ENCODE measurements around the gene IGFBP5. TPM values are rescaled to one million over a fixed set of nuclear protein-coding genes. Genes with fewer than 3 reads are reported as not detected.

IGFBP5 gene
- total and polyA plus RNA-seq, 2 of the 8 experiments (the other 6 are each of a cell fraction or from before 2014, with no cell fraction given) = 2.2 to 2.5 TPM

- H2AFZ ChIP-seq (ENCODE audit: low read length) = no peak overlapping the region
- no peak overlapping the region for H2AK5ac ChIP-seq (ENCODE audit: low read depth, low read length)
- peaks cover 0 to 12% of the 10 kb centered on the region in 2 experiments; a peak in 2 of 4 replicates for H3K79me2 ChIP-seq (ENCODE audit: control insufficient read depth in 1 of 2, insufficient read depth in 2 of 2, low read length in 2 of 2)
- WGBS, 2 experiments (ENCODE audit: extremely low coverage in 1 of 2, insufficient coverage in 1 of 2, insufficient read length in 1 of 2, insufficient replicate concordance in 2 of 2, low coverage in 1 of 2, low lambda C conversion rate in 2 of 2, missing lambda C conversion rate in 1 of 2) = 92% methylated on average over 4 of the region's 4 CpGs; no CpG with 5 or more reads in 1 of the 2 experiments
- no peak overlapping the region for H3K9ac ChIP-seq (replicated peaks in 1 of 4; ENCODE audit: extremely low read depth in 1 of 4, low read depth in 3 of 4, low read length in 3 of 4)
- no peak overlapping the region for H3K56ac ChIP-seq (replicated peaks; ENCODE audit: insufficient read length, low read depth, low read length)
- H3K4me3 ChIP-seq (ENCODE audit: extremely low read depth in 1 of 4, insufficient read depth in 2 of 4, low read depth in 3 of 4, low read length in 4 of 4) = no peak overlapping the region
- H3K4ac ChIP-seq (replicated peaks; ENCODE audit: insufficient read length, low read depth, low read length) = no peak overlapping the region
- H3K14ac ChIP-seq (ENCODE audit: insufficient read length) = no peak overlapping the region
- peaks cover 15% of the 10 kb centered on the region for H3K23me2 ChIP-seq (ENCODE audit: low read depth, low read length)
- TF ChIP-seq RFX5 (IDR thresholded peaks at IDR 0.05; ENCODE audit: borderline replicate concordance, low read depth, low read length) (no peak), POLR2A (IDR thresholded peaks at IDR 0.05; ENCODE audit: control extremely low read depth in 1 of 2, low read depth in 2 of 2, low read length in 2 of 2) (no peak), PHF8 (conservative IDR thresholded peaks at IDR 0.05; ENCODE audit: low read depth, low read length) (no peak), EZH2 (IDR thresholded peaks at IDR 0.05; ENCODE audit: low read depth, low read length, severe bottlenecking) (no peak), KDM5A (IDR thresholded peaks at IDR 0.05; ENCODE audit: low read length) (no peak), POU5F1 (IDR thresholded peaks at IDR 0.05; ENCODE audit: low read depth, low read length) (no peak), TCF12 (IDR thresholded peaks at IDR 0.05; ENCODE audit: low read depth, low read length) (no peak)
- TF ChIP-seq, protein P1, sequence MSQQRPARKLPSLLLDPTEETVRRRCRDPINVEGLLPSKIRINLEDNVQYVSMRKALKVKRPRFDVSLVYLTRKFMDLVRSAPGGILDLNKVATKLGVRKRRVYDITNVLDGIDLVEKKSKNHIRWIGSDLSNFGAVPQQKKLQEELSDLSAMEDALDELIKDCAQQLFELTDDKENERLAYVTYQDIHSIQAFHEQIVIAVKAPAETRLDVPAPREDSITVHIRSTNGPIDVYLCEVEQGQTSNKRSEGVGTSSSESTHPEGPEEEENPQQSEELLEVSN (IDR thresholded peaks at IDR 0.05) = no peak
- FAIRE-seq (no peak), DNase-seq (ENCODE audit: low read depth in 1 of 2, low spot score in 2 of 2) (no peak)
- POLR2A ChIA-PET (ENCODE audit: partially characterized antibody) = interaction anchor here (1.0 to 2.6 kb wide), 4 partner anchors 10 to 127 kb away, joined by 3 to 12 read pairs (median 4); no protein-coding TSS in a partner anchor
- no peaks in the 10 kb centered on the region for H3K36me3 ChIP-seq (ENCODE audit: control insufficient read depth in 2 of 4, insufficient read depth in 4 of 4, low read length in 3 of 4)
- no peak overlapping the region for H3K4me2 ChIP-seq (ENCODE audit: insufficient read depth in 1 of 2, low read depth in 2 of 2, low read length in 2 of 2)
- H2BK120ac ChIP-seq (replicated peaks; ENCODE audit: low read depth, low read length) = no peak overlapping the region
- H4K20me1 ChIP-seq (replicated peaks in 1 of 2; ENCODE audit: control insufficient read depth in 1 of 2, insufficient read depth in 2 of 2, low read length in 2 of 2) = no peaks in the 10 kb centered on the region
- no peak overlapping the region for H2BK20ac ChIP-seq (ENCODE audit: low read length)
- CTCF ChIA-PET (ENCODE audit: partially characterized antibody) = interaction anchor here (0.6 to 3.3 kb wide), 4 partner anchors 8 to 36 kb away, joined by 3 to 19 read pairs (median 4); no protein-coding TSS in a partner anchor
- no peak overlapping the region for H4K5ac ChIP-seq (ENCODE audit: insufficient read length, low read depth, low read length)
- no peak overlapping the region for H3K18ac ChIP-seq (ENCODE audit: extremely low read depth, low read length)
- no peak overlapping the region for H2BK15ac ChIP-seq (ENCODE audit: low read length)
- H3K9me3 ChIP-seq (ENCODE audit: insufficient read depth in 2 of 2, low read depth in 1 of 2, low read length in 1 of 2) = no peaks in the 10 kb centered on the region
- no peak overlapping the region for H2BK5ac ChIP-seq (ENCODE audit: low read depth, low read length)
- H4K91ac ChIP-seq (replicated peaks; ENCODE audit: insufficient read length, low read length) = no peak overlapping the region
- no peak overlapping the region for H4K8ac ChIP-seq (ENCODE audit: extremely low read depth, insufficient read depth, low read length)
- H3K27me3 ChIP-seq (replicated peaks in 1 of 4; ENCODE audit: control insufficient read depth in 3 of 4, extremely low read depth in 1 of 4, insufficient read depth in 3 of 4, low read length in 3 of 4) = peaks cover 0 to 8% (median 6%) of the 10 kb centered on the region in 4 experiments; a peak in 3 of 7 replicates
- no peaks in the 10 kb centered on the region for H3K79me1 ChIP-seq (ENCODE audit: low read depth, low read length)
- no peak overlapping the region for H2BK12ac ChIP-seq (ENCODE audit: low read depth, low read length)
- peaks cover 4 to 11% (median 7%) of the 10 kb centered on the region in 4 experiments; a peak in 5 of 7 replicates for H3K4me1 ChIP-seq (replicated peaks in 1 of 4; ENCODE audit: control insufficient read depth in 3 of 4, insufficient read depth in 4 of 4, low read length in 3 of 4)
- H3K27ac ChIP-seq (ENCODE audit: low read depth, low read length) = no peak overlapping the region
- no peak overlapping the region for H3K23ac ChIP-seq (ENCODE audit: insufficient read length)
Observed at GRCh38 chr2:216629784-216630183, 65.6 kb downstream of the IGFBP5 start.

Data from H1 (cell line).